Astrocyte (in vitro differentiated cells and primary cell): ENCODE data around the gene BMAL1. TPM values are rescaled to one million over a fixed set of nuclear protein-coding genes. Genes with fewer than 3 reads are reported as not detected.
A peak's percentile ranks its signal among the peaks of the same experiment; 100 is the strongest.
"Not testable (repeated sequence)": the region's sequence is repeated elsewhere in the genome, so short reads cannot be mapped to it uniquely, and the experiment has no call there.

Experiments
- DNase-seq: peaks from one replicate; pipeline ENCODE4 v3.0.0-alpha.2; 2010; ENCODE audit warnings: low read depth
- FAIRE-seq: peaks from 2 replicates; lab custom pipeline; 2011; peaks lifted over from hg19 to GRCh38; lab: Jason Lieb, UNC
- H2AFZ ChIP-seq: 2 replicates; pipeline ENCODE4 v1.6.0; 2012; ENCODE audit warnings: low read depth, low read length, inconsistent platforms
- H3K27ac ChIP-seq: 2 replicates; pipeline ENCODE4 v1.5.1; 2011; ENCODE audit warnings: low read depth, low read length, inconsistent platforms
- H3K27me3 ChIP-seq: 2 replicates; pipeline ENCODE4 v1.6.0; 2011; ENCODE audit warnings: low read length, inconsistent platforms; ENCODE audit not compliant: insufficient read depth
- H3K36me3 ChIP-seq: 2 replicates; pipeline ENCODE4 v1.5.1; 2011; ENCODE audit warnings: low read length, inconsistent platforms; ENCODE audit not compliant: insufficient read depth
- H3K4me1 ChIP-seq: 2 replicates; pipeline ENCODE4 v1.5.1; 2011; ENCODE audit warnings: low read length, inconsistent platforms; ENCODE audit not compliant: insufficient read depth
- H3K4me2 ChIP-seq: 2 replicates; pipeline ENCODE4 v1.6.0; 2012; ENCODE audit warnings: low read length, inconsistent platforms
- H3K4me3 ChIP-seq: 2 replicates; pipeline ENCODE4 v1.5.1; 2011; ENCODE audit warnings: low read depth, mild to moderate bottlenecking, low read length, inconsistent platforms; ENCODE audit not compliant: insufficient read depth
- H3K79me2 ChIP-seq: 2 replicates; pipeline ENCODE4 v1.6.0; 2012; ENCODE audit warnings: mild to moderate bottlenecking, low read length, inconsistent platforms; ENCODE audit not compliant: insufficient read depth
- H3K9ac ChIP-seq: 2 replicates; pipeline ENCODE4 v1.6.0; 2012; ENCODE audit warnings: mild to moderate bottlenecking, low read length, inconsistent platforms
- H3K9me3 ChIP-seq: 2 replicates; pipeline ENCODE4 v1.5.1; 2012; ENCODE audit warnings: low read depth, mild to moderate bottlenecking, low read length, inconsistent platforms; ENCODE audit not compliant: insufficient read depth
- H4K20me1 ChIP-seq: 2 replicates; pipeline ENCODE4 v1.6.0; 2012; ENCODE audit warnings: low read length, inconsistent platforms; ENCODE audit not compliant: insufficient read depth
- H3K27ac Mint-ChIP-seq: one replicate; pipeline ENCODE4 v1.8.0; 2021; ENCODE audit warnings: mild to moderate bottlenecking, mixed read lengths; ENCODE audit not compliant: unreplicated experiment
- H3K27me3 Mint-ChIP-seq: one replicate; pipeline ENCODE4 v1.8.0; 2021; ENCODE audit warnings: low read depth, mixed read lengths; ENCODE audit not compliant: unreplicated experiment
- H3K36me3 Mint-ChIP-seq: one replicate; pipeline ENCODE4 v1.8.0; 2021; ENCODE audit warnings: low read depth, mixed read lengths; ENCODE audit not compliant: unreplicated experiment
- H3K4me1 Mint-ChIP-seq: one replicate; pipeline ENCODE4 v1.8.0; 2021; ENCODE audit warnings: low read depth, mixed read lengths; ENCODE audit not compliant: unreplicated experiment
- H3K4me3 Mint-ChIP-seq: one replicate; pipeline ENCODE4 v1.8.0; 2021; ENCODE audit warnings: mild to moderate bottlenecking, moderate library complexity, mixed read lengths; ENCODE audit not compliant: unreplicated experiment
- H3K9me3 Mint-ChIP-seq: one replicate; pipeline ENCODE4 v1.8.0; 2021; ENCODE audit warnings: mild to moderate bottlenecking, mixed read lengths; ENCODE audit not compliant: unreplicated experiment
- CTCF ChIP-seq: IDR thresholded peaks from 2 replicates; pipeline ENCODE4 v1.5.1; 2011; ENCODE audit warnings: low read depth, mild to moderate bottlenecking, inconsistent platforms, low read length, moderate library complexity; ENCODE audit not compliant: insufficient read depth
- EZH2 ChIP-seq: IDR thresholded peaks from 2 replicates; pipeline ENCODE4 v1.6.1; 2012; ENCODE audit warnings: mild to moderate bottlenecking, low read length, inconsistent platforms; ENCODE audit not compliant: insufficient read depth
- total RNA-seq: library from RNA; stranded (reverse); gene quantifications from 2 replicates; pipeline ENCODE4 v1.2.1, GENCODE V29; 2021

BMAL1 gene
- total RNA-seq, 1 donor from 2014 or later: 26.9 TPM

- no peaks in the 10 kb centered on the region for H3K9me3 Mint-ChIP-seq
- DNase-seq (peak; percentile 12), FAIRE-seq (peak; percentile 41)
- H3K4me1 Mint-ChIP-seq: peaks cover 14% of the 10 kb centered on the region
- H3K79me2 ChIP-seq: peaks cover 75% of the 10 kb centered on the region
- peak overlapping the region; percentile 54 for H3K9ac ChIP-seq
- peaks cover 2% of the 10 kb centered on the region for H3K36me3 Mint-ChIP-seq
- H3K27me3 ChIP-seq: no peaks in the 10 kb centered on the region
- TF ChIP-seq EZH2 (no peak), CTCF (no peak)
- no peak overlapping the region for H3K4me3 ChIP-seq
- H3K4me2 ChIP-seq: peak overlapping the region; percentile 50
- no peak overlapping the region for H2AFZ ChIP-seq
- H4K20me1 ChIP-seq: peaks cover 13% of the 10 kb centered on the region
- no peaks in the 10 kb centered on the region for H3K9me3 ChIP-seq
- H3K36me3 ChIP-seq: peaks cover 3% of the 10 kb centered on the region
- H3K4me3 Mint-ChIP-seq: no peak overlapping the region
- H3K4me1 ChIP-seq: peaks cover 4% of the 10 kb centered on the region
- no peak overlapping the region for H3K27ac Mint-ChIP-seq
- H3K27ac ChIP-seq: peak overlapping the region; percentile 53
- no peaks in the 10 kb centered on the region for H3K27me3 Mint-ChIP-seq
Observed at GRCh38 chr11:13434247-13435205, 156.9 kb downstream of the BMAL1 start.

GRCh38 chr11:13436836-13437235 lies 159.2 kb downstream of the BMAL1 start:
- H3K4me2 ChIP-seq, H3K36me3 Mint-ChIP-seq, H3K27ac ChIP-seq, H3K27me3 ChIP-seq, FAIRE-seq, H3K27me3 Mint-ChIP-seq, H3K9ac ChIP-seq, H3K9me3 Mint-ChIP-seq, H3K36me3 ChIP-seq, H3K9me3 ChIP-seq, H3K4me3 ChIP-seq, H2AFZ ChIP-seq, DNase-seq, H3K27ac Mint-ChIP-seq, H3K4me3 Mint-ChIP-seq: not testable (repeated sequence)
- Histone ChIP-seq H3K79me2 (peaks cover 74% of the 10 kb centered on the region), H3K4me1 (peaks cover 11% of the 10 kb centered on the region), H4K20me1 (peaks cover 17% of the 10 kb centered on the region)
- peaks cover 29% of the 10 kb centered on the region for H3K4me1 Mint-ChIP-seq

Other genes starting within 250 kb of the BMAL1 start
- 51.5 and 58.9 TPM in 2 replicates for gene BTBD10, start 185.4 kb downstream of the BMAL1 start, total RNA-seq
- gene PTH, start 218.2 kb downstream of the BMAL1 start, total RNA-seq: not detected in 2 replicates